ENCODE results near the gene DHX15. TPM values are rescaled to one million over a fixed set of nuclear protein-coding genes. Genes with fewer than 3 reads are reported as not detected.

Gene DHX15
- total RNA-seq, 1 donor from 2014 or later = 93.2 TPM

DNA sequence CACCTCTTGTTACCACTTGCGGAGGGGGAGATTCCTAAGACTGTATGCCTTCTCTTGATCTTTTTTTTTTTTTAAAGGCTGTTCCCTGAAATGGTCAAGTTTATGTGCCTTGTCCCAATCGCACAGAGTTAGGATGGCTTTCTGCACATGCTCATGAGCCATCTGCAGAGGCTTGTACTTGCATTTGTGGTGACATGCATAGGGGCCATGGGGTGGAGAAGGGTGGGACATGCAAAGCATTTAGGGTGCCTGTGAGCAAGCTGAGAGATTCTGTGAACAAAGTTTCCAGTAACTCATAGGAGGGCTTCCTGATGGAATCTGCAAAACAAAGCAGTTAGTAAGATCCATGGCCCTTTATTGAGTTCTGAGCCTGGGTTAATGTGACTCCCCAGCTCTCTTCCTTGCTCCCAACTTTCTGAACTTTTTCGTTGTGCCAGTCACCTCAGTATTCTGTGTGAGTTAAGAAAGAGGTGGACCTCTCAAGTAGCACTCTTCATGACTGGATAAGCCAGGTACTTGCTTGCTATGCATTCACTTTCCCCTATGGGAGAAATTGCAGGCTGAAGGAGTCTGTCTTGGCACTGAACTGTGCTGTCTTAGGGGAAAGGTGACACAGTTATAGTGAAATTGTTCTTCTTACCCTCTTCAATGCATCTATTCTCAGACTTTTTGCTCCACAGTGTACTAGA, 37.9 kb upstream of the DHX15 start:
- DNase-seq (no peak), ATAC-seq (peak in 1 of 2 donors; percentile 37)
- TF ChIP-seq, protein P1, sequence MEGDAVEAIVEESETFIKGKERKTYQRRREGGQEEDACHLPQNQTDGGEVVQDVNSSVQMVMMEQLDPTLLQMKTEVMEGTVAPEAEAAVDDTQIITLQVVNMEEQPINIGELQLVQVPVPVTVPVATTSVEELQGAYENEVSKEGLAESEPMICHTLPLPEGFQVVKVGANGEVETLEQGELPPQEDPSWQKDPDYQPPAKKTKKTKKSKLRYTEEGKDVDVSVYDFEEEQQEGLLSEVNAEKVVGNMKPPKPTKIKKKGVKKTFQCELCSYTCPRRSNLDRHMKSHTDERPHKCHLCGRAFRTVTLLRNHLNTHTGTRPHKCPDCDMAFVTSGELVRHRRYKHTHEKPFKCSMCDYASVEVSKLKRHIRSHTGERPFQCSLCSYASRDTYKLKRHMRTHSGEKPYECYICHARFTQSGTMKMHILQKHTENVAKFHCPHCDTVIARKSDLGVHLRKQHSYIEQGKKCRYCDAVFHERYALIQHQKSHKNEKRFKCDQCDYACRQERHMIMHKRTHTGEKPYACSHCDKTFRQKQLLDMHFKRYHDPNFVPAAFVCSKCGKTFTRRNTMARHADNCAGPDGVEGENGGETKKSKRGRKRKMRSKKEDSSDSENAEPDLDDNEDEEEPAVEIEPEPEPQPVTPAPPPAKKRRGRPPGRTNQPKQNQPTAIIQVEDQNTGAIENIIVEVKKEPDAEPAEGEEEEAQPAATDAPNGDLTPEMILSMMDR (IDR thresholded peaks at IDR 0.05) = no peak
- intact Hi-C loops (cut with DNase I) = no loop called here
- no peak overlapping the region for H3K27ac ChIP-seq
- H3K9me3 ChIP-seq = no peaks in the 10 kb centered on the region
- H3K36me3 ChIP-seq = no peaks in the 10 kb centered on the region
- no peaks in the 10 kb centered on the region for H3K4me1 ChIP-seq
- no peaks in the 10 kb centered on the region for H3K27me3 ChIP-seq (ENCODE audit: low read depth)
- no peak overlapping the region for H3K4me3 ChIP-seq

DNA sequence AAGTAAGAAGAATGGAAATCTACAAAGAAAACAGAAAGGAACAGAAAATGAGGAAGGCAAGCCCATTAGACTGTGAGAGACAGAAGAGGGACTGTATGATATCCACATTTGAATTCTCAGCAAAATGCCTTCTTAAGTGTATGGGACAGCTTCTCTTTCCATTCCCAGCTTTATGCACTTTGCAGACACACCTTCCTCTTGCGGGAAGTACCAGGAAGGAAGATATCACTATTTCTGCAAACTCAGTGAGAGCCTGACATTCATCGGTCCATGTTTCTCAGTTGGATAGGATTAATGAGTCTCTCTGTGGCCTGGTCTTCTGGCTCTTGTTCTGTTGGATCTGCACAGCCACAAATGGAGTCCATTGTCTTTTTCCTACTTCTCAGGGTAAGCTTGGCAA, 31.6 kb upstream of the DHX15 start:
- DNase-seq = no peak

DNA sequence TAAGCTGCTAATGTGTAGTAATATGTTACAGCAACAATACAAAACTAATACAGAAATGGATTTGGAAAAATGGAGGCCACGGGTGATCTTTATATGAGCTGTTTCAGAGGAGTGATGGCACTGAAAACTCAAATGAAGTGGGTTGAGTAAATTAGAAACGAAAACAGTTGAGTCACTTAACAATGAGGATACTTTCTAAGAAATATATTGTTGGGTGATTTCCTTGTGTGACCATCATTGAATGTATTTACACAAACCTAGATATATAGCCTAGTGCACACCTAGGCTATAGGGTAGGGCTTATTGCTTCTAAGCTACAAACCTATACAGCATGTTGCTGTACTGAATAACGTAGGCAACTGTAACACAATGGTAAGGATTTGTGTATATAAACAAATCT, 30.5 kb upstream of the DHX15 start:
- H3K4me1 ChIP-seq = no peaks in the 10 kb centered on the region
- H3K36me3 ChIP-seq = no peaks in the 10 kb centered on the region
- H3K9me3 ChIP-seq = no peaks in the 10 kb centered on the region
- H3K27me3 ChIP-seq (ENCODE audit: low read depth) = no peaks in the 10 kb centered on the region
- ATAC-seq = no peak
- intact Hi-C loops (cut with DNase I) = no loop called here
- TF ChIP-seq, protein P1 (IDR thresholded peaks at IDR 0.05) = no peak
- no peak overlapping the region for H3K27ac ChIP-seq
- no peak overlapping the region for H3K4me3 ChIP-seq
- no peak for DNase-seq

More for the DNA sequence above, 31.6 kb upstream of the DHX15 start:
- no peak overlapping the region for H3K27ac ChIP-seq
- no peaks in the 10 kb centered on the region for H3K4me1 ChIP-seq
- no peak for ATAC-seq
- intact Hi-C loops (cut with DNase I) = no loop called here
- H3K36me3 ChIP-seq = no peaks in the 10 kb centered on the region
- TF ChIP-seq, protein P1 (IDR thresholded peaks at IDR 0.05) = no peak
- no peaks in the 10 kb centered on the region for H3K9me3 ChIP-seq
- H3K27me3 ChIP-seq (ENCODE audit: low read depth) = no peaks in the 10 kb centered on the region
- no peak overlapping the region for H3K4me3 ChIP-seq

DNA sequence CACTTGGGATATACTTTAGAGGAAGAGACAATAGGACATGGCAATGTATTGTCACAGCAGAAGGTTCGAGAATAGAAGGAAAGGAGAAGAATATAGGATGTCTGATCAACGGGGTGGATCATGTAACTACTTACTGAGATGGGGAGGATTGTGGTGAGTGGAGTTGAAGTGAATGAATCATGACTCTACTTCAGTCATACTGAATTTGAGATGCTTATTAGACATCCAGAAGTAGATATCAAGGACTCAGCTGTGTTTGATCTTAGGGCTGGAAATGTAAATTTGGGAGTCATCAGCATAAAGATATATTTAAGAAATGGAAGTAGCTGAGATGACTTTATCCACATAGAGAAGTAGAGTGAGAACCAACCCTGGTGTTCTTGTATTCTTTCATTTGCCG, 29.1 kb upstream of the DHX15 start:
- H3K4me1 ChIP-seq = no peaks in the 10 kb centered on the region
- DNase-seq (no peak), ATAC-seq (no peak)
- H3K9me3 ChIP-seq = no peaks in the 10 kb centered on the region
- no peak overlapping the region for H3K27ac ChIP-seq
- no peak overlapping the region for H3K4me3 ChIP-seq
- H3K36me3 ChIP-seq = no peaks in the 10 kb centered on the region
- H3K27me3 ChIP-seq (ENCODE audit: low read depth) = no peaks in the 10 kb centered on the region
- TF ChIP-seq, protein P1 (IDR thresholded peaks at IDR 0.05) = no peak
- intact Hi-C loops (cut with DNase I) = no loop called here

DNA sequence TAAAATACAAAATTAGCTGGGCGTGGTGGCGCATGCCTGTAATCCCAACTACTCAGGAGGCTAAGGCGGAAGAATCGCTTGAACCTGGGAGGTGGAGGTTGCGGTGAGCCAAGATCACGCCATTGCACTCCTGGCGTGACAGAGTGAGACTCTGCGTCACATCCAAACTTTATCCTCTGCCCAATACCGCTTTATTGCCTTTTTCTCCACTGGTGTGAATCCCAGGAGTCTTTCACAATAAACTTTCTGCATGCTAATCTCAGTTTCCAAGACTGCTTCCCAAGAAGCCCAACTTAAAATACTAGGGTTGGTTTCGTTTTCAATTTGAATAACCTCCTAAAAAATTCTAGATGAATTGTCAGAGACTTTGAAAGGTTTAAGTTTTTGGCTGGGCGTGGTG, 27.2 kb upstream of the DHX15 start:
- intact Hi-C loops (cut with DNase I) = no loop called here
- no peak for DNase-seq
- Histone ChIP-seq H3K27ac (no peak overlapping the region), H3K36me3 (no peaks in the 10 kb centered on the region), H3K9me3 (no peaks in the 10 kb centered on the region), H3K27me3 (ENCODE audit: low read depth) (no peaks in the 10 kb centered on the region), H3K4me3 (no peak overlapping the region), H3K4me1 (no peaks in the 10 kb centered on the region)
- TF ChIP-seq, protein P1 (IDR thresholded peaks at IDR 0.05) = no peak
- no peak for ATAC-seq
